ENCODE measurements around the gene LRR1. TPM values are rescaled to one million over a fixed set of nuclear protein-coding genes. Genes with fewer than 3 reads are reported as not detected.

Gene LRR1
- total and polyA plus RNA-seq, 4 donors = 3.7 to 23.2 (median 4.1) TPM

DNA sequence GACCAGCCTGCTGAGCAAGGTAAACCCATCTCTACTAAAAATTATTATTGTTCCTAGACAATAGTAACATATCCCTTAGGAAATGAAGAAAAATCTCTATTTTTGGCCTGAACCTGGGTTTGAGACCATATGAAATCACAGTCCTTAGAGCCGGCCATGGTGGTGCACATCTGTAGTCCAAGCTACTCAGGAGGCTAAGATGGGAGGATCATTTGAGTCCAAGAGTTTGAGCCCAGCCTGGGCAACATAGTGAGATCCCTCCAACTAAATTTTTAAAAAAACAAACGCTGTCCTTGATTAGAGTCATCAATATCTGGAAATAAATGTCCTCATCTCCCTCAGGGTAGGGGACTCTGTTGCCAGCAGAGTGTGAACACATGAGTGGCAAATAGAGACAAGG, 47.2 kb upstream of the LRR1 start:
- 89% methylated on average over 2 of the region's 2 CpGs for WGBS
- no peaks in the 10 kb centered on the region for H3K27me3 ChIP-seq (ENCODE audit: control insufficient read depth in 4 of 4, insufficient read depth in 4 of 4, low read length in 3 of 4)
- no peak overlapping the region for H3K27ac ChIP-seq (ENCODE audit: low read depth in 1 of 2, low read length in 2 of 2)
- DNase-seq (ENCODE audit: low spot score) = no peak
- TF ChIP-seq FOXA1 (IDR thresholded peaks at IDR 0.05) = no peak
- no peak for TF ChIP-seq NR2F2 (IDR thresholded peaks at IDR 0.05)
- no peak for TF ChIP-seq HNF4G (IDR thresholded peaks at IDR 0.05)
- TF ChIP-seq, protein P1, sequence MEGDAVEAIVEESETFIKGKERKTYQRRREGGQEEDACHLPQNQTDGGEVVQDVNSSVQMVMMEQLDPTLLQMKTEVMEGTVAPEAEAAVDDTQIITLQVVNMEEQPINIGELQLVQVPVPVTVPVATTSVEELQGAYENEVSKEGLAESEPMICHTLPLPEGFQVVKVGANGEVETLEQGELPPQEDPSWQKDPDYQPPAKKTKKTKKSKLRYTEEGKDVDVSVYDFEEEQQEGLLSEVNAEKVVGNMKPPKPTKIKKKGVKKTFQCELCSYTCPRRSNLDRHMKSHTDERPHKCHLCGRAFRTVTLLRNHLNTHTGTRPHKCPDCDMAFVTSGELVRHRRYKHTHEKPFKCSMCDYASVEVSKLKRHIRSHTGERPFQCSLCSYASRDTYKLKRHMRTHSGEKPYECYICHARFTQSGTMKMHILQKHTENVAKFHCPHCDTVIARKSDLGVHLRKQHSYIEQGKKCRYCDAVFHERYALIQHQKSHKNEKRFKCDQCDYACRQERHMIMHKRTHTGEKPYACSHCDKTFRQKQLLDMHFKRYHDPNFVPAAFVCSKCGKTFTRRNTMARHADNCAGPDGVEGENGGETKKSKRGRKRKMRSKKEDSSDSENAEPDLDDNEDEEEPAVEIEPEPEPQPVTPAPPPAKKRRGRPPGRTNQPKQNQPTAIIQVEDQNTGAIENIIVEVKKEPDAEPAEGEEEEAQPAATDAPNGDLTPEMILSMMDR (IDR thresholded peaks at IDR 0.05; ENCODE audit: low read depth, low read length, missing input control) = no peak
- TF ChIP-seq TAF1 (conservative IDR thresholded peaks at IDR 0.05) = no peak
- TF ChIP-seq JUND (IDR thresholded peaks at IDR 0.05) = no peak
- no peak for TF ChIP-seq FOXA2 (IDR thresholded peaks at IDR 0.05)
- TF ChIP-seq RXRA (IDR thresholded peaks at IDR 0.05) = no peak
- TF ChIP-seq, protein P2, sequence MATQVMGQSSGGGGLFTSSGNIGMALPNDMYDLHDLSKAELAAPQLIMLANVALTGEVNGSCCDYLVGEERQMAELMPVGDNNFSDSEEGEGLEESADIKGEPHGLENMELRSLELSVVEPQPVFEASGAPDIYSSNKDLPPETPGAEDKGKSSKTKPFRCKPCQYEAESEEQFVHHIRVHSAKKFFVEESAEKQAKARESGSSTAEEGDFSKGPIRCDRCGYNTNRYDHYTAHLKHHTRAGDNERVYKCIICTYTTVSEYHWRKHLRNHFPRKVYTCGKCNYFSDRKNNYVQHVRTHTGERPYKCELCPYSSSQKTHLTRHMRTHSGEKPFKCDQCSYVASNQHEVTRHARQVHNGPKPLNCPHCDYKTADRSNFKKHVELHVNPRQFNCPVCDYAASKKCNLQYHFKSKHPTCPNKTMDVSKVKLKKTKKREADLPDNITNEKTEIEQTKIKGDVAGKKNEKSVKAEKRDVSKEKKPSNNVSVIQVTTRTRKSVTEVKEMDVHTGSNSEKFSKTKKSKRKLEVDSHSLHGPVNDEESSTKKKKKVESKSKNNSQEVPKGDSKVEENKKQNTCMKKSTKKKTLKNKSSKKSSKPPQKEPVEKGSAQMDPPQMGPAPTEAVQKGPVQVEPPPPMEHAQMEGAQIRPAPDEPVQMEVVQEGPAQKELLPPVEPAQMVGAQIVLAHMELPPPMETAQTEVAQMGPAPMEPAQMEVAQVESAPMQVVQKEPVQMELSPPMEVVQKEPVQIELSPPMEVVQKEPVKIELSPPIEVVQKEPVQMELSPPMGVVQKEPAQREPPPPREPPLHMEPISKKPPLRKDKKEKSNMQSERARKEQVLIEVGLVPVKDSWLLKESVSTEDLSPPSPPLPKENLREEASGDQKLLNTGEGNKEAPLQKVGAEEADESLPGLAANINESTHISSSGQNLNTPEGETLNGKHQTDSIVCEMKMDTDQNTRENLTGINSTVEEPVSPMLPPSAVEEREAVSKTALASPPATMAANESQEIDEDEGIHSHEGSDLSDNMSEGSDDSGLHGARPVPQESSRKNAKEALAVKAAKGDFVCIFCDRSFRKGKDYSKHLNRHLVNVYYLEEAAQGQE (IDR thresholded peaks at IDR 0.05) = no peak
- no peak for TF ChIP-seq RAD21 (IDR thresholded peaks at IDR 0.05)
- no peak for TF ChIP-seq GABPA (IDR thresholded peaks at IDR 0.05 in 1 of 2, conservative IDR thresholded peaks at IDR 0.05 in 1 of 2)
- no peak for TF ChIP-seq SP1 (IDR thresholded peaks at IDR 0.05)
- TF ChIP-seq HNF4A (conservative IDR thresholded peaks at IDR 0.05) = no peak
- TF ChIP-seq EGR1 (IDR thresholded peaks at IDR 0.05; ENCODE audit: low read depth in 2 of 2) = no peak
- TF ChIP-seq YY1 (IDR thresholded peaks at IDR 0.05) = no peak
- TF ChIP-seq, protein P3, sequence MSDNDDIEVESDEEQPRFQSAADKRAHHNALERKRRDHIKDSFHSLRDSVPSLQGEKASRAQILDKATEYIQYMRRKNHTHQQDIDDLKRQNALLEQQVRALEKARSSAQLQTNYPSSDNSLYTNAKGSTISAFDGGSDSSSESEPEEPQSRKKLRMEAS (IDR thresholded peaks at IDR 0.05) = no peak
- TF ChIP-seq, protein P4, sequence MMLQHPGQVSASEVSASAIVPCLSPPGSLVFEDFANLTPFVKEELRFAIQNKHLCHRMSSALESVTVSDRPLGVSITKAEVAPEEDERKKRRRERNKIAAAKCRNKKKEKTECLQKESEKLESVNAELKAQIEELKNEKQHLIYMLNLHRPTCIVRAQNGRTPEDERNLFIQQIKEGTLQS (IDR thresholded peaks at IDR 0.05) = no peak
- TF ChIP-seq, protein P5, sequence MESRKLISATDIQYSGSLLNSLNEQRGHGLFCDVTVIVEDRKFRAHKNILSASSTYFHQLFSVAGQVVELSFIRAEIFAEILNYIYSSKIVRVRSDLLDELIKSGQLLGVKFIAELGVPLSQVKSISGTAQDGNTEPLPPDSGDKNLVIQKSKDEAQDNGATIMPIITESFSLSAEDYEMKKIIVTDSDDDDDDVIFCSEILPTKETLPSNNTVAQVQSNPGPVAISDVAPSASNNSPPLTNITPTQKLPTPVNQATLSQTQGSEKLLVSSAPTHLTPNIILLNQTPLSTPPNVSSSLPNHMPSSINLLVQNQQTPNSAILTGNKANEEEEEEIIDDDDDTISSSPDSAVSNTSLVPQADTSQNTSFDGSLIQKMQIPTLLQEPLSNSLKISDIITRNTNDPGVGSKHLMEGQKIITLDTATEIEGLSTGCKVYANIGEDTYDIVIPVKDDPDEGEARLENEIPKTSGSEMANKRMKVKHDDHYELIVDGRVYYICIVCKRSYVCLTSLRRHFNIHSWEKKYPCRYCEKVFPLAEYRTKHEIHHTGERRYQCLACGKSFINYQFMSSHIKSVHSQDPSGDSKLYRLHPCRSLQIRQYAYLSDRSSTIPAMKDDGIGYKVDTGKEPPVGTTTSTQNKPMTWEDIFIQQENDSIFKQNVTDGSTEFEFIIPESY (IDR thresholded peaks at IDR 0.05) = no peak
- H3K9ac ChIP-seq (ENCODE audit: low read depth in 1 of 2, low read length in 2 of 2) = no peak overlapping the region
- H3K4me3 ChIP-seq (ENCODE audit: low read depth in 1 of 3, low read length in 3 of 3) = no peak overlapping the region
- H3K9me3 ChIP-seq (ENCODE audit: control insufficient read depth in 4 of 4, low read length in 3 of 4) = no peaks in the 10 kb centered on the region
- peaks cover 4 to 27% (median 16%) of the 10 kb centered on the region in 4 donors for H3K4me1 ChIP-seq (ENCODE audit: control insufficient read depth in 4 of 4, insufficient read depth in 4 of 4, low read length in 3 of 4)
- H3K36me3 ChIP-seq (ENCODE audit: control insufficient read depth in 4 of 4, insufficient read depth in 3 of 4, low read depth in 1 of 4, low read length in 3 of 4) = no peaks in the 10 kb centered on the region
